Activated naive CD8-positive, alpha-beta T cell treated with anti-CD3 and anti-CD28 coated beads for 36 hours (primary cell): Measurements from ENCODE around the gene IGDCC3. TPM values are rescaled to one million over a fixed set of nuclear protein-coding genes. Genes with fewer than 3 reads are reported as not detected.
"Not testable (repeated sequence)": the region's sequence is repeated elsewhere in the genome, so short reads cannot be mapped to it uniquely, and the experiment has no call there.

ENCODE experiments used
- DNase-seq: peaks from one replicate; pipeline ENCODE4 v3.0.0; 2021
- H3K27ac Mint-ChIP-seq: one replicate; pipeline ENCODE4 v1.8.0; 2022; ENCODE audit warnings: mild to moderate bottlenecking, moderate library complexity, mixed read lengths
- H3K27me3 Mint-ChIP-seq: one replicate; pipeline ENCODE4 v1.8.0; 2022; ENCODE audit warnings: mild to moderate bottlenecking, mixed read lengths
- H3K36me3 Mint-ChIP-seq: one replicate; pipeline ENCODE4 v1.8.0; 2021; ENCODE audit warnings: mild to moderate bottlenecking, mixed read lengths
- H3K4me1 Mint-ChIP-seq: one replicate; pipeline ENCODE4 v1.8.0; 2021; ENCODE audit warnings: mixed read lengths
- H3K4me3 Mint-ChIP-seq: one replicate; pipeline ENCODE4 v1.8.0; 2022; ENCODE audit warnings: mild to moderate bottlenecking, moderate library complexity, mixed read lengths
- H3K9me3 Mint-ChIP-seq: one replicate; pipeline ENCODE4 v1.8.0; 2022; ENCODE audit warnings: mixed read lengths
- total RNA-seq, 2 experiments: library from RNA; stranded (reverse); gene quantifications; one replicate each; pipeline ENCODE4 v1.2.3, GENCODE V29; 2021

Gene IGDCC3
- total RNA-seq, 2 experiments from 2014 or later = not detected

DNA sequence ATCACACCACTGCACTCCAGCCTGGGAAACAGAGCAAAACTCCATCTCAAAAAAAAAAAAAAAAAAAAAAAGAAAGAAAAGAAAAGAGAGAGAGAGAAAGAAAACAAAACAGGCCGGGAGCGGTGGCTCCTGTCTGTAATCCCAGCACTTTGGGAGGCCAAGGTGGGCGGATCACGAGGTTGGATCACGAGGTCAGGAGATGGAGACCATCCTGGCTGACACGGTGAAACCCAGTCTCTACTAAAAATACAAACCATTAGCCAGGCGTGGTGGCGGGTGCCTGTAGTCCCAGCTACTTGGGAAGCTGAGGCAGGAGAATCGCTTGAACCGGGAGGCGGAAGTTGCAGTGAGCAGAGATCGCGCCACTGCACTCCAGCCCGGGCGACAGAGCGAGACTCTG is 20.7 kb upstream of the IGDCC3 start:
- peaks cover 82% of the 10 kb centered on the region for H3K27me3 Mint-ChIP-seq
- H3K4me3 Mint-ChIP-seq, H3K9me3 Mint-ChIP-seq, H3K4me1 Mint-ChIP-seq, H3K36me3 Mint-ChIP-seq, H3K27ac Mint-ChIP-seq, DNase-seq: not testable (repeated sequence)

- Mint-ChIP-seq H3K27ac (no peak overlapping the region), H3K27me3 (peaks cover 76% of the 10 kb centered on the region), H3K36me3 (no peaks in the 10 kb centered on the region), H3K9me3 (no peaks in the 10 kb centered on the region), H3K4me1 (peaks cover 9% of the 10 kb centered on the region), H3K4me3 (no peak overlapping the region)
- DNase-seq = no peak
Measured at GRCh38 chr15:65396965-65397317, 19.1 kb upstream of the IGDCC3 start.

DNA sequence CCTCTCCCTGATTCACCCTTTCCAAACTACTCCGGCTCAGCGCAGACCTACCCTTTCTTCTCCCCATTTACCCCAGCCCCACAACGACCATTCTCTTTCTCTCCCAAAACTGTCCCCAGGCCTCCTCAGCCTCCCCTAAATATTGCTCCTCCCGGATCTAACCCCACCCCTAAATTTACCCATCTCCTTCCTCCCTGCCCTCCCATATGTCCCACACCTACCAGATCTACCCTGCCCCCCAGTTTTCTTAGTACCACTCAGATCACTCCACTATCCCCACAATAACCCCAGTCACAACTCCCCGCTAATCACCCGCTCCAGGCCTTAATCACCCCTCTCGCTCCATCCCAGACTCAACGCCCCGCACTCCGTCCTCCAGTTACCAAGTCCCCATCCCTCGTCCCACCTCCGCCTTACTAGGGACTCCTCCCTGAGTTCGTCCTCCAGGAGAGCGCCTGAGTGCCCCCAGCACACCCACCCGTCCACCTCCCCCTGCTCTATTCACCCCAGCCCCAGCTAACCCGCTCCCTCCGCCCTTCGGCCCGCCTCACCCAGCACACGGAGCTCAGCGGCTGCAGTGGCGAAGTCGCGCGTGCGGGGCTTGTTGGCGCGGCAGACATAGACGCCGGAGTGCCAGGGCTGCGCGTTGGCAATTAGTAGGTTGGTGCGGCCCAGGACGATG is 18.6 kb upstream of the IGDCC3 start:
- no peak overlapping the region for H3K27ac Mint-ChIP-seq
- H3K36me3 Mint-ChIP-seq = no peaks in the 10 kb centered on the region
- H3K4me3 Mint-ChIP-seq = no peak overlapping the region
- H3K27me3 Mint-ChIP-seq = peaks cover 73% of the 10 kb centered on the region
- H3K9me3 Mint-ChIP-seq = no peaks in the 10 kb centered on the region
- H3K4me1 Mint-ChIP-seq = peaks cover 9% of the 10 kb centered on the region
- no peak for DNase-seq

GRCh38 chr15:65395567-65396202 is 17.9 kb upstream of the IGDCC3 start:
- no peak overlapping the region for H3K27ac Mint-ChIP-seq
- H3K9me3 Mint-ChIP-seq = no peaks in the 10 kb centered on the region
- no peaks in the 10 kb centered on the region for H3K36me3 Mint-ChIP-seq
- no peak for DNase-seq
- H3K4me1 Mint-ChIP-seq = peaks cover 4% of the 10 kb centered on the region
- H3K27me3 Mint-ChIP-seq = peaks cover 66% of the 10 kb centered on the region
- no peak overlapping the region for H3K4me3 Mint-ChIP-seq

DNA sequence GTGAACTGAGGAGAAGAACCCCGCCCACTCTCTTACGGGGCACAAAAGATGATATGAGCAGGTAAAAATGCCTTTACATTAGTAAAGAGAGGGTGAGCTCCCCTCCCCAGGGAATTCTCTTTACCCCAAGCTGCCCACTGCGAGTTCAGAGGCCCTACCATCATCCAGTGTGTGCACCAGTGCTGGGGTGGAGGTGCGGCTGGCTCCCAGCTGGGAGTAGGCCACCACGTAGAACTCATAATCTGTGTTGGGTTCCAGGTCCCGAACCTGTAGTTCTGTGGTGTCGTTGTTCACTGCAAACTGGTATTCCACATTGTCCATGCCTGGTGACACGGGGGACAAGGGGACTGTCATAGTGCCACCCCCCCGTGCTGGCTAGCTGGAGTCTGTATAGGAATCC is 17.1 kb upstream of the IGDCC3 start:
- DNase-seq = no peak
- Mint-ChIP-seq H3K27ac (no peak overlapping the region), H3K27me3 (peaks cover 62% of the 10 kb centered on the region), H3K4me1 (peaks cover 4% of the 10 kb centered on the region), H3K4me3 (no peak overlapping the region), H3K9me3 (no peaks in the 10 kb centered on the region), H3K36me3 (no peaks in the 10 kb centered on the region)

DNA sequence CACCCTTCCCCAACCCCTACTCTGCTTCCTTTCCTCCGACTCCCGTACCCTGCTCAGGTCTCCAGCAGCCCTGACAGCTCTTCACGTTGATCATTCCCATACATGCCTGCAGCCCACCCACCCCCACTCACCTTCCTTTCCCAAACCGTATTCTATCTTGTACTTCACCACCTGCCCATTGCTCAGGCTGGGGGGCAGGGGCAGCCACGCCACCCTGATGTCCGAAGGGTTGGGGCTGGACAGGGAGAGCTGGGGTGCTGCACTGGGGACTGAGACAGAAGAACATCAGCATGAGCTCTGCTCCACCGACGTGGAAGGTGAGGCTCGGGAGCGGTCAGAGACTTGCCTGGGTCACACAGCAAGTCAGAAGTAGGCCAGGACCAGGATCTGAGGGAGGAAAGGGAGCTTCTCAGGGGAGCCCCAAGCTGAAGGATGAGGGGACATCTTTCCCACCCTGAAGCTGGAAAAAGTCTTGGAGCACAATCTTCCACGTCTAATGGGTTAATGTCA is 16.5 kb upstream of the IGDCC3 start:
- H3K36me3 Mint-ChIP-seq = no peaks in the 10 kb centered on the region
- no peak for DNase-seq
- H3K27me3 Mint-ChIP-seq = peaks cover 57% of the 10 kb centered on the region
- no peak overlapping the region for H3K4me3 Mint-ChIP-seq
- H3K9me3 Mint-ChIP-seq = no peaks in the 10 kb centered on the region
- H3K4me1 Mint-ChIP-seq = peaks cover 4% of the 10 kb centered on the region
- H3K27ac Mint-ChIP-seq = no peak overlapping the region

- no peak for DNase-seq
- H3K4me1 Mint-ChIP-seq = peaks cover 4% of the 10 kb centered on the region
- H3K27me3 Mint-ChIP-seq = peaks cover 52% of the 10 kb centered on the region
- H3K9me3 Mint-ChIP-seq = no peaks in the 10 kb centered on the region
- no peaks in the 10 kb centered on the region for H3K36me3 Mint-ChIP-seq
- H3K4me3 Mint-ChIP-seq = no peak overlapping the region
- H3K27ac Mint-ChIP-seq = no peak overlapping the region
Measured at GRCh38 chr15:65393557-65393956, 15.8 kb upstream of the IGDCC3 start.

DNA sequence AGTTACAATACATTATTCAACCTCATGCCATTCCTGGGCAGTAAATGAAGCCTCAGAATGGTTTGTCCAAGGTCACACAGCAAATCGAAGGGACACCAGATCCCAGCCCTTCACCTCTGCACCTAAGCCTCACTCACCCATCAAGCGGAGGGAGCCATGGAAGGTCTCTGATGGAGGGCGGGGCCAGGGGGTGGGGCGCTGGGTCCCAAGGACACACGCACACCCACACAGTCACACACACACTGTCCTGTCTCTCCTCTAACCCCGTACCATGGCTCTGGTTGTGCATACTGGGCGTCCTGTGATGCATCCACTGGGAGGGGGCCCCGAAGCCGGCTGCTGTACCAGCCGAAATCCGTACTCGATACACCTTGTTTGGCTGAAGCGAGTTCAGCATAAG is 15.3 kb upstream of the IGDCC3 start:
- Mint-ChIP-seq H3K27ac (no peak overlapping the region), H3K4me3 (no peak overlapping the region), H3K9me3 (no peaks in the 10 kb centered on the region), H3K36me3 (no peaks in the 10 kb centered on the region), H3K4me1 (peaks cover 4% of the 10 kb centered on the region), H3K27me3 (peaks cover 47% of the 10 kb centered on the region)
- no peak for DNase-seq

DNA sequence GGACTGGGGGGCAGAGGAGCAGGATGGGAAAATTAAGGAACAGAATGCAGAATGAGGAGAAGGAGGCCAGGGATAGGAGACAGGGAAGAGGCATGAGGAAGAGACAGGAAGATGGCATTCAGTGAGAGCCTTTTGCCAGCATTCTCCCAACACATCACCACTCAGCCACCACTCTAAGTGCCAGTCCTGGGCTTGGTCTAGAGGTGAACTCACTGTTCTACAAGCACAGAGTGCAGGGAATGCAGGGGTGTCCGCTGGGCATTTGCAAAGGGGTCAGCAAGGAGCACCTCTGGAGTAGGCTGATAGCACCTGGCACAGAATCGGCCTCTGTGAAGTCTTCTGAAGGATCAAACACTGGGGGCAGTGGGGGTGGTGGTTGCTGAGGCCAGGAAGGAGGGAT is 14.6 kb upstream of the IGDCC3 start:
- DNase-seq = no peak
- Mint-ChIP-seq H3K36me3 (no peaks in the 10 kb centered on the region), H3K27ac (no peak overlapping the region), H3K9me3 (no peaks in the 10 kb centered on the region), H3K4me1 (peaks cover 4% of the 10 kb centered on the region), H3K27me3 (peaks cover 40% of the 10 kb centered on the region), H3K4me3 (no peak overlapping the region)

GRCh38 chr15:65391732-65392131 is 13.9 kb upstream of the IGDCC3 start:
- Mint-ChIP-seq H3K9me3 (no peaks in the 10 kb centered on the region), H3K27me3 (peaks cover 34% of the 10 kb centered on the region)

DNA sequence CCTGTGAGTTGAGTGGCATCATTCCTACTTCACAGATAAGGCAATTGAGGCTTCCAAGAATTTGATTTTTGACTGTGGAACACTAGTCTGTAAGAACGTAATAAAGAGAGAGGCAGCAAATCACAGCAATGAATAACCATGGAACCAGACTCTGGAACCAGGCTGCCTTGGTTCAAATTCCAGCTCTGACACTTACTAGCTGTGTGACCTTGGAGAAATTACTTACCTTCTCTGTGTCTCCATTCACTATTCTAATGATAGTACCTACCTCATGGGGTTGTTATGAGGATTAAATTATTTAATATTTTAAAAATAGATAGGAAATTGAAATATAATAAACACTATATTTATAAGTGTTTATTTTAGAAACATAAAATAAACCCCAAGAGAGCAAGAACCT is 12.6 kb upstream of the IGDCC3 start:
- Mint-ChIP-seq H3K27me3 (peaks cover 23% of the 10 kb centered on the region), H3K27ac (no peak overlapping the region), H3K4me1 (no peaks in the 10 kb centered on the region), H3K36me3 (no peaks in the 10 kb centered on the region), H3K4me3 (no peak overlapping the region), H3K9me3 (no peaks in the 10 kb centered on the region)
- no peak for DNase-seq

More at GRCh38 chr15:65391732-65392131, 13.9 kb upstream of the IGDCC3 start:
- no peak for DNase-seq
- no peaks in the 10 kb centered on the region for H3K36me3 Mint-ChIP-seq
- H3K4me1 Mint-ChIP-seq = peaks cover 4% of the 10 kb centered on the region
- H3K4me3 Mint-ChIP-seq = no peak overlapping the region
- no peak overlapping the region for H3K27ac Mint-ChIP-seq

DNA sequence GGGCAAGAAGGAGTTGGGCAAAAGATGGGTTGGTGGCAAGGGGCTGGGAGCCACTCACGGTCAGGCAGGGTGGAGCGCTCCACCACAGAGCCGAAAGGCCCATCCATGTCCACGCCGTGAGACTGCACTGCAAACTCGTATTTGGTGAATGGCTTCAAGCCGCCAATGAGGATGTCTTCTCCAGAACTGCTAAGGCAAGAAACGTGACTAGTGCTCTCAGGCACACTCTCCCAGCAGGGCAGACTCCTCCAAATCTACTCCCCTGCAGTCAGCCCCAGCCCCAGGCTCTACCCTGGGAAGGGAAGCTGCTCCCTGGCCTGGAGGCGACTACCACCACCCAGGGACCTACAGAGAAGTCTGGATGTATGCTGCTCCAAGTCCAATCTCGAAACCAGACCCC is 11.4 kb upstream of the IGDCC3 start:
- H3K9me3 Mint-ChIP-seq = no peaks in the 10 kb centered on the region
- peaks cover 7% of the 10 kb centered on the region for H3K4me1 Mint-ChIP-seq
- no peaks in the 10 kb centered on the region for H3K36me3 Mint-ChIP-seq
- no peak for DNase-seq
- no peak overlapping the region for H3K4me3 Mint-ChIP-seq
- H3K27me3 Mint-ChIP-seq = peaks cover 11% of the 10 kb centered on the region
- no peak overlapping the region for H3K27ac Mint-ChIP-seq

GRCh38 chr15:65388306-65389080 is 10.7 kb upstream of the IGDCC3 start:
- no peak for DNase-seq
- H3K4me3 Mint-ChIP-seq = no peak overlapping the region
- peaks cover 4% of the 10 kb centered on the region for H3K27me3 Mint-ChIP-seq
- no peaks in the 10 kb centered on the region for H3K9me3 Mint-ChIP-seq
- no peaks in the 10 kb centered on the region for H3K36me3 Mint-ChIP-seq
- H3K27ac Mint-ChIP-seq = no peak overlapping the region
- H3K4me1 Mint-ChIP-seq = peaks cover 9% of the 10 kb centered on the region

DNA sequence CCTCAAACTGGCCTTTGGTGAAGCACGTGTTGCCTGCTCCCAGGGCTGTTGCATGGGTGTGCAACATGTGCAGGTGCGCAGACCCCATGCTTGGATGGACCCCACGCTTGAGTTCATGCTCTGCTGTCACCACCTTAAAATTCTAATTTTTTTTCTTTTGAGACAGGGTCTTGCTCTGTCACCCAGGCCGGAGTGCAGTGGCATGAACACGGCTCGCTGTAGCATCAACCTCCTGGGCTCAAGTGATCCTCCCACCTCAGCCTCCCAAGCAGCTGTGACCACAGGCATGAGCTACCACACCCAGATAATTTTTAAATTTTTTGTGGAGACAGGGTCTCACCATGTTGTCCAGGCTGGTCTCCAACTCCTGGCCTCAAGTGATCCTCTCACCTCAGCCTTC is 9.1 kb upstream of the IGDCC3 start:
- Mint-ChIP-seq H3K9me3 (no peaks in the 10 kb centered on the region), H3K36me3 (no peaks in the 10 kb centered on the region), H3K4me1 (peaks cover 9% of the 10 kb centered on the region), H3K27ac (no peak overlapping the region), H3K27me3 (peaks cover 15% of the 10 kb centered on the region), H3K4me3 (no peak overlapping the region)
- no peak for DNase-seq

GRCh38 chr15:65386376-65386775 is 8.6 kb upstream of the IGDCC3 start:
- Mint-ChIP-seq H3K9me3 (no peaks in the 10 kb centered on the region), H3K36me3 (no peaks in the 10 kb centered on the region), H3K4me1 (peaks cover 9% of the 10 kb centered on the region), H3K27ac (no peak overlapping the region), H3K27me3 (peaks cover 15% of the 10 kb centered on the region), H3K4me3 (no peak overlapping the region)
- no peak for DNase-seq
